OCI-LY7 (cell line): ENCODE data around the gene ANKRD17.

Source experiments
- CTCF ChIP-seq: fragments of 200-600 bp; sonication (generic); conservative IDR thresholded peaks from 2 replicates; pipeline ENCODE4 v1.5.1; 2014; ENCODE audit warnings: mild to moderate bottlenecking, antibody characterized with exemption, low read length, moderate library complexity, mixed read lengths
- EZH2phosphoT487 ChIP-seq: fragments of 200-600 bp; sonication (generic); IDR thresholded peaks from 2 replicates; pipeline ENCODE4 v1.6.1; 2018; ENCODE audit warnings: low read depth, borderline replicate concordance, mild to moderate bottlenecking, mixed run types, antibody characterized with exemption, low read length, moderate library complexity, mixed read lengths

GRCh38 chr4:73194064-73194463, 64.5 kb downstream of the ANKRD17 start:
- TF ChIP-seq CTCF (no peak), EZH2phosphoT487 (no peak)
